Fibroblast of skin of left biceps (primary cell): Measurements from ENCODE around the gene FCN3.
"Not testable (repeated sequence)": the region's sequence is repeated elsewhere in the genome, so short reads cannot be mapped to it uniquely, and the experiment has no call there.

ENCODE experiments used
- DNase-seq, 2 experiments: peaks; one replicate each; pipeline ENCODE4 v3.0.0-alpha.2; 2013; ENCODE audit warnings: low read depth in 2 of 2

FCN3 gene

GRCh38 chr1:27399251-27400025 lies 24.8 kb upstream of the FCN3 start:
- DNase-seq, result no peak

GRCh38 chr1:27398405-27399149 lies 24.0 kb upstream of the FCN3 start:
- DNase-seq, result no peak

GRCh38 chr1:27397749-27398148 lies 23.1 kb upstream of the FCN3 start:
- DNase-seq, result no peak

- no peak for DNase-seq
Observed at GRCh38 chr1:27397110-27397509, 22.5 kb upstream of the FCN3 start.

- DNase-seq, result peak in 1 of 2 experiments; percentile 31
Observed at GRCh38 chr1:27395441-27396195, 21.0 kb upstream of the FCN3 start.

GRCh38 chr1:27394925-27395324 lies 20.3 kb upstream of the FCN3 start:
- no peak for DNase-seq

- DNase-seq, result no peak
Observed at GRCh38 chr1:27394282-27394658, 19.6 kb upstream of the FCN3 start.

GRCh38 chr1:27393641-27394281 lies 19.1 kb upstream of the FCN3 start:
- no peak for DNase-seq

GRCh38 chr1:27392778-27393635 lies 18.4 kb upstream of the FCN3 start:
- DNase-seq, result no peak

- DNase-seq, result peak; percentile 77 to 81
Observed at GRCh38 chr1:27392096-27392777, 17.6 kb upstream of the FCN3 start, which contains the start of gene GPR3. Gene GPR3, plus strand, starts transcription at chr1:27392622. Its CDS starts 1,177 bp downstream, at chr1:27393799.

- DNase-seq, result no peak
Observed at GRCh38 chr1:27391511-27392095, 17.0 kb upstream of the FCN3 start.

- DNase-seq, result no peak
Observed at GRCh38 chr1:27388337-27389005, 13.8 kb upstream of the FCN3 start.

GRCh38 chr1:27384797-27385196 lies 10.2 kb upstream of the FCN3 start:
- DNase-seq, result not testable (repeated sequence)

GRCh38 chr1:27383661-27384060 lies 9.0 kb upstream of the FCN3 start:
- no peak for DNase-seq

- DNase-seq, result no peak
Observed at GRCh38 chr1:27383039-27383605, 8.5 kb upstream of the FCN3 start, which contains the start of gene CD164L2. Gene CD164L2, minus strand, starts transcription at chr1:27383333. Its CDS starts 94 bp downstream, at chr1:27383239.

GRCh38 chr1:27381969-27382762 lies 7.5 kb upstream of the FCN3 start:
- DNase-seq, result no peak

- no peak for DNase-seq
Observed at GRCh38 chr1:27380766-27381733, 6.4 kb upstream of the FCN3 start.
